ENCODE data around the gene CFAP45.

CFAP45 gene

GRCh38 chr1:159935719-159936272 lies 35.8 kb upstream of the CFAP45 start:
- no peak for DNase-seq

GRCh38 chr1:159935305-159935704 lies 35.3 kb upstream of the CFAP45 start:
- no peak for DNase-seq

DNA sequence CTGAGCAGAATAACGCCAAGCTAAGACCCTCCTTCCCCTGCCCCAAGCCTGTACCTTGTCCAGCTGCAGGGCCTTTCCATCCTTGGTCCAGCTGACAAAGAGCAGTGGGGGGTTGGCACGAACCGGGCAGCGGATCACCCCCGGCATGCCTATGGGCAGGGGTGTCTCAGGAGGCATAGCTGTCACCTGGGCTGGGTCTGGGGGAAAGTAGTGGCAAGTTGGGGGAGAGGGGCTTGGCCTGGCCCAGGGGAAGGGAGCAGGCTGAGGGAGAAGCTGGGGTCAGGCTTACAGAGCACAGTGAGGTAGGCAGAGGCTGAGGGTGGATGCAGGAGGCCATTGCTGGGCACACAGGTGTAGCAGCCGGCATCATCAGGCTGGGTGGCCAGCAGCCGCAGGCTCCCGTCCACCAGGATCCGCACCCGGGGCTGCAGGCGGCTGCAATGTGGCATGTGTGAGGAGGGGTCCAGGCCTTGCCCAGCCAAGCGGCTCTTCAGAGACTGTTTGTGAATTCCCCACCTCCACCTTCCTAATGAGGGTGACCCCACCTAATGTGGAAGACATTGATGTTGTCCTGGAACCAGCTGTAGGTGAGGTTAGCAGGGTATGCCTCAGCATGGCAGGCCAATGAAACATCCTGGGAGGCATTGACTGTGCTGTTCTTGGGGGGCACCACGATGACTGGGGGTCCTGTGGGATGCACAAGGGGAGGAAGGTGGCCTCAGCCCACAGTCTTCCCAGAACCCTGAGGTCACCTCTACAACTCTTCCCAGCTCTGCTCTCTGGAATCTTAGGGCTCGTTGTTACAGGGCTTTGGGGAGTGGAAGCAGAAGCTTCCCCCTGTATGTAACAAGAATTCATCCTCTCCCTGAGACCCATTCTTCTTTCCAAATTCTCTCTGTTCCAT lies 34.4 kb upstream of the CFAP45 start:
- DNase-seq: no peak

- no peak for DNase-seq
These were observed 33.4 kb upstream of the CFAP45 start for GRCh38 chr1:159933347-159933746.

- DNase-seq: no peak
These were observed 32.6 kb upstream of the CFAP45 start for GRCh38 chr1:159932296-159933285.

DNA sequence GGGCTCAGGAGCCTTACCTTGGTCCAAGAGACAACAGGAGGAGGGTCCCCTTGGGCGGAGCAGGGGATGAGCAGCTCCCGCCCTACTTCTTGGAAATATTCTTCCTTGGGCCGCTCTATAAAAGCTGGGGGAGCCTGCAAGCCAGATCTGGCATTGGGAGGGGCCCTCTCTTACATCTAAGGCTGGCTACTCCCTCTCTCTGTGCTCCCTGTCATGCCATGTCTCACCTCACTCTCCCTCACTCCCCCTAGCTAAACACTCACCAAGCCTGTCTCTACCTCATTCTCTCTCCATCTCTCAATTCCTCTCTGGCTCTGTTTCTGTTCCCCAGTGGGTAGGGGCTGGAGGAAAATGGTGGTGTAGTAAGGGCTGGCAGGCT lies 31.8 kb upstream of the CFAP45 start:
- DNase-seq: no peak

- no peak for DNase-seq
These were observed 31.3 kb upstream of the CFAP45 start for GRCh38 chr1:159931101-159931794.

DNA sequence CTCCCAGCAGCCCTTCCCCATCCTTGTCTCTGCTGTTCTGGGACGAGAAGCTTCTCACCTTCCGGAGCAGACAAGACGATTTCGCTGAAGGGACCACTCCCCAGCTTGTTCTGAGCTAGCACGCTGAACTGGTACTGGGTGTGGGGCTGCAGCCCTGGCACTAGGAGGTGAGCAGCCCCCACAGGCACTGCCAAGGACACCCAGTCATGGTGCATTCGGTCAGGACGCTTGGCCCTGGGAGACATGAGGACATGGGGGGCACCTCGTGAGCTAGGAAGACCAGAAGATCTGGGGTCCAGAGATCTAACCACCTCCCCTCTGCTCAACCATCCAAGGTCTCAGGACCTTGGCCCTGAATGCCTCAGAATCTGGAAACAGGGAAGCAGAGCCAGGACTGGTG lies 30.7 kb upstream of the CFAP45 start:
- DNase-seq: no peak

DNA sequence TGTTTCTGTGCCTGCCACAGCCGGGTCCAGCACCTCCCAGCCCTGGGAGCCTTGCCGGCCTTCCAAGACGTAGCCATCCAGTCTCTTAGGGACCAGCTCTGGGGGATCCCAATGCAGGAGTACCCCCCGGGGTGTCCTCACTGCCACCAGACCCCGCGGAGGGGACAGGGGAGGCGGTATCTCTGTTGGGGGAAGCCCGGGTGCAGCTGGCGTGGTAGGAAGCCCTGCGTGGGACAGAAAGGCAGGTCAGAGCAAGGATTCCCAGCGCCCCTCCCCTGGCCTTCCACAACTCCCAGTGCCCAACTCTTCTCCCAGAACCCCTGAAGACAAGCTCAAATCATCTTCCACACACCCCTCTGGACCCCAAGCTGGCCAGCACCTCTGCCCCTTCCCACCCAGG lies 30.3 kb upstream of the CFAP45 start:
- no peak for DNase-seq

- DNase-seq: no peak
These were observed 29.4 kb upstream of the CFAP45 start for GRCh38 chr1:159929155-159930051.

DNA sequence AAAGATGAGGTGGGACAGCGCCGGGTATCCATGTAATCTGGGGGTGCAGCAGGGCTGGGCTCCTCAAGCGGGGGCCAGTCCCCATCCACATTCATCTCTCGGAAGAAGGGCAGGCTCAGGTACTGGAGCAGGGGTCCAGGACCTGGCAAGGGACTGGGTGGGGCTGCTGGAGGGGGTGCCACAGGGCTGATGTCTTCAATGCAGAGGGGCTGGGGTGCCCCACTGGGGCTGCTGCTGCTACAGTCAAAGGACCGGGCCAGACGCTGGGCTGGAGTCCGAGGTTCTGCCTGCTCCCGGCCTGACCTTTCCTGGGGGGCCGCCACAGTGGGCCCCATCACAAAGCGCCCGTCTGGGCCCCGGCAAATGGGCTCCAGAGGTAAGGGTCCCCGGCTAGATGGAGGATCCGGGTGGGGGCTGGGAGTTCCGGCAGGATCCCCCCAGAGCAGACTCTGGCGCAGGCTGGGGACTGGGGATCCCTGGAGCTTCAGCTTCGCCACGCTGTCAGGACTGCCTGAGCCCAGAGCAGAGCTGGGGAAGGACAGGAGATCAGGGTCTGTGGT lies 28.6 kb upstream of the CFAP45 start:
- no peak for DNase-seq

DNA sequence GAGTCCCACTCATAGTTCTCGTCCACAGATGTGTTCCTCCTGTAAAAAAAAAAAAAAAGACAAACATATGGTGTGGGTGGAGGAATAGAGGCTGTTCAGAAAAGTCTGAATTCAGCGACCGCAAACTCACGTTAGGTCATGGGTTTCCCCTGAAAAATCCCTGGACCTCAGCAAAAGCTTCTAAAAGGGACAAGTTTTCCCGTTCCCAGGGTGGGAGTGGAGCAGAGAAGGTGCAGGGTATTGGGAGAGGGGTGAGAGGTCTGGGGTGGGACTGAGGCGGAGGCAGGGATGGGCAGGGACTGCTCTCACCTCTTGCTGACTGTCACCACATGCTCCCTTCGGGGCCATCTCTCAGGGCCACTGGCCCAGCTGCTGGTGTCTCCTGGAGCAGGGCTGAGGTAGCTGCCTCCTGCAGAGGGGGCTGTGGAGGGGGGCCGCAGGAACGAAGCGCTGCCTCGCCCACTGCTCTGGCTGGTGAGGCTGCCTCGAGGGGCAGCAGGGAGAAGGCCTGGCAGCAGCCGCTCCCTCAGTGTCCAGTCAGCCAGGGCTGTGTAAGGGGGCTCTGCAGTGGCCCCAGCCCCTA lies 28.0 kb upstream of the CFAP45 start:
- DNase-seq: no peak

GRCh38 chr1:159927211-159927848 lies 27.4 kb upstream of the CFAP45 start:
- DNase-seq: no peak

GRCh38 chr1:159925719-159926078 lies 25.7 kb upstream of the CFAP45 start:
- no peak for DNase-seq

- no peak for DNase-seq
These were observed 25.1 kb upstream of the CFAP45 start, which contains the start of gene TAGLN2 for GRCh38 chr1:159924791-159925718. Gene TAGLN2 (minus strand): TSS chr1:159925507. CDS start chr1:159920509, 4,998 bp downstream.

DNA sequence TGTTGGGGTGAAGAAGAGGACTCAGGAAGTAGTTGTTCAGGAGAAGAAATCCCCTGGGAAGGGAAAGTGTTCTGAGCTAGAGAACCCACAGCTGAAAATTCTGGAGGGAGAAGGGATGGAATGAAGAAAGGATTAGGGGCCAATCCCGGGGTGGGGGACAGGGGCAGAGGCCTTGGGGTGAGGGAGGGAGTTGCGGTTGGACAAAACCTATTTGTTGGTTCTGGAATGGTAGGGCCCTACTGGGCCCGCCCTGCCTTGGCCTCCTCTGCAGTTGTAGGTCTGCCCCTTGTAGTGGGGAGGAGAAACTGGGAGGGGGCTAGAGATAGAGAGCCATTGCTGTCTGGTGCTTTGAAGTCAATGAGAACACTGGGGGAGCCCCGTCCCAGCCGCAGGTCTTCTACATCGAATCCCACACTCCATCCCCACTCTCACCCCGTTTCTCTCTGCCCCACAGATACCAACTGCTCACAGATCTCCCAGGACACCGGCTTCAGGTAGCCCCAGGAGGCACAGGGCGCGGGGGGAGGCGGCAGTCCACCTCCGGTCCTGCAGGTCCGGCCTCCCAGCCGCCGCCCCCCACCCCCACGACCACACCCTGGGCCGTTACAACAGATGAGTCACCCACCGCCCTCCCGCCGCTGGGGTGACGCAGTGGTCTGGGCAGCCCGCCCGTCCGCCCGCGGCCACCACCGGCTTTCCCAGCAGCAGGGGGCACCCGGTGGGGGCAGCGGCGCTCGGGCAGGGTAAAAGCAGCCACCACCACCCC lies 24.2 kb upstream of the CFAP45 start:
- no peak for DNase-seq

DNA sequence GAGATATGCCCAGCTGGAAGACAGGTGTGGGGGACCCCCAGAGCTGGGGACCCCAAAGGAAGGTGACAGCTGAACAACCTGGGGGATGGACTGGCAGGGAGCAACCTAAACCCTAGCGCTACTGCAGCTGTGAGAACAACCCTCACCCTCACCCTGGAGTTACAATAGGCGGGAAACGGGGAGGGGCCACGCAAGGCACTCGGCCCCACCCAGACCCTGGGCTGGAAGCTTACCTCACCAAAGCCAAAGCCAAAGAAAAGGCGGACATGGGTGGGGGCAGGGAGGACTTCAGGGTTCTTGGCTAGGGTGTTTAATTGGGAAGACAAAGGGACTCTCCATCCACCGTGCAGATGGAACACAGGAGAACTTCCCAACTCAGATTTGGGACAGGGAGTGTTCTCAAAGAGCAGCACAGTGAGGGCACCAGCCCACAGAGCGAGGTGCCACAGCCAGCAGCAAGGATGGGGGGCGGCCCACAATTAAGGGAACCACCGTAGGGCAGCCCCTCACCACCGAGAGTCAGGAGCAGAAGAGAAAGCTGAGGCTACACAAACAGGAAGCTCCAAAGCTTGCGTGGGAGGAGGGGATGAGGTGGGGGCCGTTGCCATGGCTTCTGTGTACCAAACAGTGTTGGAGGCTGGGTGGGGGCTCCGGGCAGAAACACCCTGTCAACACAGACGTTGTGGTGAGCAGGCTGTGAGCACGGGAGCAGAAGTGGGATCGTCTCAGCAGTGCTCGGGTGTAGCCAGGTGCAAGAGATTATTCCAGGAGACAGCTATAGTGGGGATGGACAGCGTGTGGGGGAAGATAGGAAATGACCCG lies 23.4 kb upstream of the CFAP45 start:
- no peak for DNase-seq

Measured in NCI-H1436 treated with DMSO at 0.1 percent for 48 hours (cell line).